K562 (cell line): ENCODE results near the gene OR2B2. TPM values are rescaled to one million over a fixed set of nuclear protein-coding genes. Genes with fewer than 3 reads are reported as not detected.

Source experiments
- ARNT ChIP-seq, 2 experiments: fragments of 450-650 bp; IDR thresholded peaks; 2 replicates each; pipeline ENCODE4 v1.6.1; 2016; ENCODE audit warnings: mild to moderate bottlenecking in 1 of 2
- BRF1 ChIP-seq: IDR thresholded peaks from 3 replicates; pipeline ENCODE4 v1.6.1; 2011; ENCODE audit warnings: borderline replicate concordance, mild to moderate bottlenecking; ENCODE audit not compliant: insufficient read length; ENCODE audit errors: extremely low read depth
- CBX3 ChIP-seq, 2 experiments: IDR thresholded peaks; 1 replicate in 1 of 2; 2 replicates in 1 of 2; pipeline ENCODE4 v1.6.1; 2012; ENCODE audit warnings: inconsistent platforms in 2 of 2, low read length in 2 of 2, borderline replicate concordance in 1 of 2, control low read depth in 1 of 2
- CXXC5 ChIP-seq: fragments of 250-450 bp; sonication (Bioruptor Pico); IDR thresholded peaks from 2 replicates; pipeline ENCODE4 v1.8.0; 2022; ENCODE audit warnings: inconsistent platforms, mild to moderate bottlenecking, moderate library complexity
- EWSR1 ChIP-seq: fragments of 450-650 bp; IDR thresholded peaks from 2 replicates; pipeline ENCODE4 v1.6.1; 2018; ENCODE audit warnings: borderline replicate concordance, mild to moderate bottlenecking, low read depth, moderate library complexity; ENCODE audit not compliant: partially characterized antibody
- EZH2 ChIP-seq: IDR thresholded peaks from 2 replicates; pipeline ENCODE4 v1.6.1; 2012; ENCODE audit warnings: low read depth, mild to moderate bottlenecking, inconsistent platforms, low read length, borderline replicate concordance
- GTF2E2 ChIP-seq: fragments of 200-800 bp; sonication (Bioruptor generic); IDR thresholded peaks from 2 replicates; pipeline ENCODE4 v1.6.1; 2016; ENCODE audit warnings: missing genetic modification characterization, missing compliant biosample characterization
- JUND ChIP-seq, 2 experiments: IDR thresholded peaks; 2 replicates in 1 of 2; 3 replicates in 1 of 2; pipeline ENCODE4 v1.6.1; 2011; ENCODE audit warnings: borderline replicate concordance in 2 of 2, low read depth in 2 of 2, low read length in 2 of 2, improper control_type of control experiment in 1 of 2, missing biosample characterization in 1 of 2, missing genetic modification characterization in 1 of 2, missing genetic modification reagents in 1 of 2
- KDM5B ChIP-seq: fragments of 200-600 bp; sonication (generic); IDR thresholded peaks from 2 replicates; pipeline ENCODE4 v1.6.1; 2012; ENCODE audit warnings: low read depth, mild to moderate bottlenecking, moderate library complexity, low read length, control low read depth, inconsistent platforms; ENCODE audit not compliant: insufficient replicate concordance
- MAFG ChIP-seq: fragments of 450-650 bp; conservative IDR thresholded peaks from 2 replicates; pipeline ENCODE4 v1.6.1; 2016; ENCODE audit warnings: missing genetic modification characterization, missing compliant biosample characterization
- MAFK ChIP-seq: IDR thresholded peaks from 2 replicates; pipeline ENCODE4 v1.6.1; 2011; ENCODE audit warnings: low read length, improper control_type of control experiment
- MAX ChIP-seq: sonication (generic); formaldehyde crosslinking; IDR thresholded peaks from 2 replicates; pipeline ENCODE4 v1.9.0; 2022; ENCODE audit warnings: mild to moderate bottlenecking, missing genetic modification reagents
- MGA ChIP-seq: fragments of 450-650 bp; IDR thresholded peaks from 2 replicates; pipeline ENCODE4 v1.6.1; 2016; ENCODE audit warnings: mild to moderate bottlenecking, moderate library complexity
- NCOR1 ChIP-seq: fragments of 450-650 bp; IDR thresholded peaks from 2 replicates; pipeline ENCODE4 v1.6.1; 2016; ENCODE audit warnings: mild to moderate bottlenecking, moderate library complexity
- PHB2 ChIP-seq: fragments of 450-650 bp; IDR thresholded peaks from 2 replicates; pipeline ENCODE4 v1.6.1; 2017; ENCODE audit warnings: low read depth
- polyA plus RNA-seq, 8 experiments: library from polyadenylated mRNA; depleted of rRNA in 4 of 8; stranded (reverse) in 5 of 8; unstranded in 3 of 8; fragments of >200 nt; fragmentation: Nextera tagmentation in 2 of 8; fragmentation: Illumina TruSeq in 1 of 8; extraction: Ambion mirVana in 2 of 8; extraction: Trizol in 1 of 8; gene quantifications; 2 replicates each; pipeline versions ENCODE4 v1.2.1 to v1.2.3, GENCODE V29; 2011 to 2014; ENCODE audit warnings: inconsistent platforms in 1 of 8, missing spikeins in 1 of 8
- total RNA-seq, 7 experiments: library from RNA; depleted of rRNA in 6 of 7; stranded (reverse); fragments of >200 nt in 6 of 7; fragmentation: Illumina TruSeq in 2 of 7; extraction: Trizol in 2 of 7; gene quantifications; 2 replicates each; pipeline versions ENCODE4 v1.2.1 to v1.2.3, GENCODE V29; 2011 to 2021; ENCODE audit warnings: low replicate concordance in 1 of 7

The OR2B2 gene
- total and polyA plus RNA-seq, 9 of the 15 experiments (the other 6 are each of a cell fraction or from before 2014, with no cell fraction given), result 0.24 TPM; not detected in 8

GRCh38 chr6:27892649-27893058 lies 19.5 kb downstream of the OR2B2 start (continued):
- peak; percentile 53; the same call in 1 of the 2 replicates for TF ChIP-seq MGA
- TF ChIP-seq MAX, result no peak; the same call in 1 of the 2 replicates
- no peak for TF ChIP-seq MAFK
- TF ChIP-seq PHB2, result no peak
- no peak for TF ChIP-seq EZH2
- TF ChIP-seq KDM5B, result no peak
- no peak; a peak in 1 of 3 replicates for TF ChIP-seq CBX3 (IDR thresholded peaks at IDR 0.05; ENCODE audit: borderline replicate concordance in 1 of 2, low read length in 2 of 2)
- TF ChIP-seq MAFG (tag), result no peak
- TF ChIP-seq EWSR1, result no peak
- no peak for TF ChIP-seq BRF1
- TF ChIP-seq CXXC5 (CRISPR knock-in tag), result no peak
- TF ChIP-seq JUND (IDR thresholded peaks at IDR 0.05; ENCODE audit: borderline replicate concordance, low read depth, low read length), result no peak
- TF ChIP-seq JUND (tag; IDR thresholded peaks at IDR 0.05; ENCODE audit: borderline replicate concordance, low read depth, low read length), result no peak
- no peak for TF ChIP-seq GTF2E2 (tag)
- no peak for TF ChIP-seq ARNT (IDR thresholded peaks at IDR 0.05)
- no peak for TF ChIP-seq NCOR1
